Body of pancreas (tissue), 4 donors: ENCODE measurements around the gene HCFC1R1. TPM values are rescaled to one million over a fixed set of nuclear protein-coding genes. Genes with fewer than 3 reads are reported as not detected.

ENCODE experiments used
- ATAC-seq: fragments of 150-250 bp; one replicate; pipeline ENCODE4 v1.9.1; 2016
- DNase-seq, 4 donors: peaks; one replicate each; pipeline ENCODE4 v3.0.0-alpha.2; 2019
- H3K27ac ChIP-seq, 4 donors: fragments of 200-600 bp; sonication (generic); 1 replicate in 3 of 4; 2 replicates in 1 of 4; pipeline versions ENCODE4 v1.5.1 to v1.6.1; 2016 to 2019; ENCODE audit warnings: mild to moderate bottlenecking in 1 of 4, mixed read lengths in 1 of 4, moderate library complexity in 1 of 4
- H3K27me3 ChIP-seq, 2 donors: fragments of 200-600 bp; sonication (generic); one replicate each; pipeline ENCODE4 v1.6.0; 2016; ENCODE audit warnings: mild to moderate bottlenecking in 1 of 2
- H3K36me3 ChIP-seq, 2 donors: fragments of 200-600 bp; sonication (generic); replicated peaks in 1 of 2; 2 replicates each; pipeline ENCODE4 v1.5.1; 2016; ENCODE audit warnings: low read depth in 2 of 2; ENCODE audit not compliant: insufficient read depth in 1 of 2
- H3K4me1 ChIP-seq: fragments of 200-600 bp; sonication (generic); one replicate; pipeline ENCODE4 v1.6.0; 2016
- H3K4me3 ChIP-seq, 2 donors: fragments of 200-600 bp; sonication (generic); 1 replicate in 1 of 2; 2 replicates in 1 of 2; pipeline ENCODE4 v1.5.1; 2016 to 2019
- H3K9me3 ChIP-seq, 3 donors: fragments of 200-600 bp; sonication (generic); 1 replicate in 2 of 3; 2 replicates in 1 of 3; pipeline ENCODE4 v1.5.1; 2016
- POLR2A ChIP-seq, 3 donors: fragments of 450-650 bp; IDR thresholded peaks; one replicate each; pipeline ENCODE4 v1.6.1; 2016; ENCODE audit warnings: antibody characterized with exemption in 3 of 3, mild to moderate bottlenecking in 2 of 3
- WGBS, 2 donors: methylation state at CpG; one replicate each; pipeline ENCODE4 v1.1.5; 2017; 5-methylcytosine and 5-hydroxymethylcytosine counted together
- intact Hi-C: fragments of 100-400 bp; cut with DNase I; formaldehyde crosslinking; loops from one replicate; pipeline ENCODE4 v1.15.1; 2023
- total RNA-seq, 2 donors: library from RNA; depleted of rRNA; stranded (reverse); fragments of >200 nt; gene quantifications; one replicate each; pipeline ENCODE4 v1.1.0, GENCODE V29; 2016
- TF ChIP-seq, protein P1 (sequence below), 7 experiments: fragments of 450-650 bp in 4 of 7; fragments of 200-600 bp in 3 of 7; sonication (generic) in 3 of 7; IDR thresholded peaks; one replicate each; pipeline ENCODE4 v1.5.1; 2016 to 2019; ENCODE audit warnings: antibody characterized with exemption in 7 of 7

HCFC1R1 gene
- total RNA-seq, 2 donors from 2014 or later: 6.9 to 15.3 TPM

DNA sequence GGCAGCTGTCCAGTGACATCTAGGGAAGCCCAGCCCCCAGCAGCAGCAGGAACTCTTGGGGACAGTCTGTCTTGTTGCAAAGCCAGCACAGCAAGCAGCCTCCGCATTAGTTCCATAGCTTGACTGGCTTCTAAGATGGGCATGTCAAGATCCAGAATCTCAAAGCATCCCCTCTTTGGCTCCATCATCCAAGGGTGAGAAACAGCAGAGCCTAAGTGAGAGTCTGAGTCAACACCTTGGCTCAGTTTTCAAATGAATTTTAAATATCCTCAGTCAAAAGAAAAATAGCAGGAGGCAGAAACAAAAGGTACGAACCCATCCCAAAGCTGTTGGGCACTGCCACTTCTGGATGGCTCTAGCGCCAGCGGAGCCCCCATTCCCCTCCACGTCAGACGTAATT, 8.8 kb downstream of the HCFC1R1 start:
- Histone ChIP-seq H3K4me3 (no peak overlapping the region), H3K27me3 (no peaks in the 10 kb centered on the region), H3K27ac (no peak overlapping the region), H3K9me3 (no peaks in the 10 kb centered on the region), H3K4me1 (peaks cover 67% of the 10 kb centered on the region), H3K36me3 (no peaks in the 10 kb centered on the region)
- 88 to 89% methylated on average over 6 of the region's 6 CpGs for WGBS, 2 donors
- TF ChIP-seq POLR2A (IDR thresholded peaks at IDR 0.05): no peak
- TF ChIP-seq, protein P1, sequence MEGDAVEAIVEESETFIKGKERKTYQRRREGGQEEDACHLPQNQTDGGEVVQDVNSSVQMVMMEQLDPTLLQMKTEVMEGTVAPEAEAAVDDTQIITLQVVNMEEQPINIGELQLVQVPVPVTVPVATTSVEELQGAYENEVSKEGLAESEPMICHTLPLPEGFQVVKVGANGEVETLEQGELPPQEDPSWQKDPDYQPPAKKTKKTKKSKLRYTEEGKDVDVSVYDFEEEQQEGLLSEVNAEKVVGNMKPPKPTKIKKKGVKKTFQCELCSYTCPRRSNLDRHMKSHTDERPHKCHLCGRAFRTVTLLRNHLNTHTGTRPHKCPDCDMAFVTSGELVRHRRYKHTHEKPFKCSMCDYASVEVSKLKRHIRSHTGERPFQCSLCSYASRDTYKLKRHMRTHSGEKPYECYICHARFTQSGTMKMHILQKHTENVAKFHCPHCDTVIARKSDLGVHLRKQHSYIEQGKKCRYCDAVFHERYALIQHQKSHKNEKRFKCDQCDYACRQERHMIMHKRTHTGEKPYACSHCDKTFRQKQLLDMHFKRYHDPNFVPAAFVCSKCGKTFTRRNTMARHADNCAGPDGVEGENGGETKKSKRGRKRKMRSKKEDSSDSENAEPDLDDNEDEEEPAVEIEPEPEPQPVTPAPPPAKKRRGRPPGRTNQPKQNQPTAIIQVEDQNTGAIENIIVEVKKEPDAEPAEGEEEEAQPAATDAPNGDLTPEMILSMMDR (IDR thresholded peaks at IDR 0.05): no peak
- no peak for ATAC-seq
- DNase-seq: no peak
- intact Hi-C loops: no loop called here

DNA sequence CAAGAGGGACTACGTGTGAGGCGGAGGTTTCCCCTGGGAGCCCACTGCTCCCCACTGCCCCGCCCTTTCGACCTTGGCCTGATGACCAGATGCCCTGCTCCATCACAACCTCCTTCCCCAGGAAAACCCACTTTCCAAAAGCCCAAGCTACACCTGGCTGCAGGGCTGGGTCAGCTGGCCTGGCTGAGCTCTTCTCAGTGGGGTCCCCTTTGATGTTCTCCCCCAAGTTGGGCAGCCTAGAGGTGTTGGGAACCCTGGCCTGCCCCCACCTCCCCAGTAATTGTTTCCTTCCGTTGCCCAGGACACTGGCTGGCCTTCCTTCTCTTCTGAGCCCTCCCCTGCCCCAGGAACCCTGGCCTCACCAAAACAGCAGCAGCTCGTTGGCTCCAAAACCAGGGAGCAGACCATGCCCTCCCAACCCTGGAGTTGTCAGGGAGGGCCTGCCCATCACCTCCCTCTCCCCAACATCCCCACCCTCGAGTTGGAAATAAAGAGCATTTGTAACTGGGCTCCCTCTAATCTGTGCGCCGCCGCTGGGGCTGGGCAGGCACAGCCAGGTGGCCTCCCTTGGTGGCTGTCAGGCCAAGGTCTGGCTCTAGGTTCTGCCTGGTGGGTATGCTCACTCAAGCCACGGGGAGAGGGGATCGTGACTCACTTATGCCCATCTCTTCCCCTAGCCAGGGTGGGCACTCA, 9.6 kb downstream of the HCFC1R1 start:
- Histone ChIP-seq H3K4me1 (peaks cover 67% of the 10 kb centered on the region), H3K9me3 (no peaks in the 10 kb centered on the region), H3K27me3 (no peaks in the 10 kb centered on the region), H3K27ac (peak overlapping the region in 2 of 4 donors; percentile 17 to 29), H3K4me3 (no peak overlapping the region), H3K36me3 (no peaks in the 10 kb centered on the region)
- no peak for ATAC-seq
- TF ChIP-seq, protein P1 (IDR thresholded peaks at IDR 0.05): no peak
- no peak for TF ChIP-seq POLR2A (IDR thresholded peaks at IDR 0.05)
- 52 to 71% methylated on average over 4 to 9 of the region's 12 CpGs for WGBS, 2 donors
- DNase-seq: no peak
- intact Hi-C loops: no loop called here

DNA sequence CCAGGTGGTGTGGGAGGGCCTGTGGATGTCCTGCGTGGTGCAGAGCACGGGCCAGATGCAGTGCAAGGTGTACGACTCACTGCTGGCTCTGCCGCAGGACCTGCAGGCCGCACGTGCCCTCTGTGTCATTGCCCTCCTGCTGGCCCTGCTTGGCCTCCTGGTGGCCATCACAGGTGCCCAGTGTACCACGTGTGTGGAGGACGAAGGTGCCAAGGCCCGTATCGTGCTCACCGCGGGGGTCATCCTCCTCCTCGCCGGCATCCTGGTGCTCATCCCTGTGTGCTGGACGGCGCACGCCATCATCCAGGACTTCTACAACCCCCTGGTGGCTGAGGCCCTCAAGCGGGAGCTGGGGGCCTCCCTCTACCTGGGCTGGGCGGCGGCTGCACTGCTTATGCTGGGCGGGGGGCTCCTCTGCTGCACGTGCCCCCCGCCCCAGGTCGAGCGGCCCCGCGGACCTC, 10.2 kb downstream of the HCFC1R1 start:
- Histone ChIP-seq H3K27ac (peak overlapping the region in 3 of 4 donors; percentile 75 to 94 (median 80)), H3K27me3 (no peaks in the 10 kb centered on the region), H3K9me3 (no peaks in the 10 kb centered on the region), H3K4me1 (peaks cover 68% of the 10 kb centered on the region), H3K36me3 (no peaks in the 10 kb centered on the region), H3K4me3 (no peak overlapping the region)
- DNase-seq (no peak), ATAC-seq (no peak)
- TF ChIP-seq, protein P1 (IDR thresholded peaks at IDR 0.05): peak in 1 of 7 experiments; percentile 5
- TF ChIP-seq POLR2A (IDR thresholded peaks at IDR 0.05): no peak
- 17 to 64% methylated on average over 6 to 23 of the region's 27 CpGs for WGBS, 2 donors
- intact Hi-C loops: no loop called here

DNA sequence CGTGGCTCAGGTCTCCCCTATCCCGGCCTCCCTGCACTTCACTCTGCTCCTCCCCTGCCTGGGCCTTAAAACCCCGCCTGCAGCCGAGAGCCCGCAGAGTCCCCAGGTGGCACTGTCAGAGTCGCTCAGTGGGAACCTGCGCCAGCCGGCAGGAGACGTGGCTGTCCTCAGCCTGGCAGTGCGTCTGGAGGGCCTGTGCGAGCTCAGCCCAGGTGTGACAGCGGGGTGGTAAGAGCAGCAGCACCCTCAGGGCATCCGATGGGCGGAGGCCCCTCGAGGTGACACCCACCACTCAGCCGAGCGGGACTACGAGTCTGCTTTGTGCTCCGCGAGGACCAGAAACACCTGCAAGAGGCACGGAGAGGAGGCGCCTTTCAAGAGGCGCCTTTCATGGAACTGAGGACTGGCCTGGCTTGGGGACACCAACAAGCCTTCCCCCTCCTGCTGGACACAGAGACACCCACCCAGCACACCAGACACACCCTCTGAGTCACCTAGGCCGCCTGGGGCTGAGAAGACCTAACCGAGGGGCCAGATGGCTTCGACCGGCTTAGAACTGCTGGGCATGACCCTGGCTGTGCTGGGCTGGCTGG, 10.8 kb downstream of the HCFC1R1 start, which contains the start of gene CLDN9:
CLDN9 (plus strand) TSS at position 96 of the 593 bp plus-strand sequence; CDS start at position 536, 440 bp downstream.
- H3K27ac ChIP-seq: peak within 1 kb of the TSS; percentile 1 to 94 (median 78)
- WGBS, 2 donors: 27 to 36% methylated on average over 4 to 23 of the region's 27 CpGs

More for the DNA sequence above, 10.8 kb downstream of the HCFC1R1 start, which contains the start of gene CLDN9:
- Histone ChIP-seq H3K27me3 (no peaks in the 10 kb centered on the region), H3K4me3 (no peak within 1 kb of the TSS), H3K9me3 (no peaks in the 10 kb centered on the region), H3K4me1 (peaks cover 68% of the 10 kb centered on the region), H3K36me3 (no peaks in the 10 kb centered on the region)
- DNase-seq: peak; percentile 74 to 86 (median 82)
- intact Hi-C loops: no loop called here
- ATAC-seq: peak; percentile 68
- TF ChIP-seq POLR2A (IDR thresholded peaks at IDR 0.05): peak; percentile 39 to 83 (median 75)
- TF ChIP-seq, protein P1 (IDR thresholded peaks at IDR 0.05): peak in 1 of 7 experiments; percentile 25
